ENCODE measurements around the gene HDGFL2. TPM values are rescaled to one million over a fixed set of nuclear protein-coding genes. Genes with fewer than 3 reads are reported as not detected.

Gene HDGFL2
- 27.8 TPM for total RNA-seq
- long read RNA-seq, transcript HDGFL2-208 (16 exons, 2,281 nt): major isoform, 90 of 152 reads
- long read RNA-seq, transcript HDGFL2-210 (16 exons, 2,255 nt): minor isoform, 18 of 152 reads
- long read RNA-seq, partial matches to known transcripts: 24 of 152 reads
- long read RNA-seq, other reads (novel, unspliced or antisense): 20 of 152 reads

GRCh38 chr19:4472174-4472974 is at the start of gene HDGFL2:
TSS of gene HDGFL2 (plus strand) at chr19:4472297. CDS start at chr19:4472351, 54 bp downstream.
- no peak for DNase-seq
- intact Hi-C loops (cut with DNase I): no loop called here
- no peak for ATAC-seq (ENCODE audit: poor library complexity)

- intact Hi-C loops (cut with DNase I): no loop called here
- ATAC-seq (ENCODE audit: poor library complexity): no peak
These were observed 48.5 kb upstream of the HDGFL2 start for GRCh38 chr19:4423416-4424126.

GRCh38 chr19:4425537-4425936 is 46.6 kb upstream of the HDGFL2 start:
- DNase-seq (no peak), ATAC-seq (ENCODE audit: poor library complexity) (no peak)
- intact Hi-C loops (cut with DNase I): no loop called here

More at GRCh38 chr19:4423416-4424126, 48.5 kb upstream of the HDGFL2 start:
- DNase-seq: no peak

GRCh38 chr19:4428326-4428975 is 43.6 kb upstream of the HDGFL2 start:
- intact Hi-C loops (cut with DNase I): no loop called here

GRCh38 chr19:4429256-4429655 is 42.8 kb upstream of the HDGFL2 start:
- intact Hi-C loops (cut with DNase I): no loop called here
- DNase-seq: no peak
- ATAC-seq (ENCODE audit: poor library complexity): no peak

More at GRCh38 chr19:4428326-4428975, 43.6 kb upstream of the HDGFL2 start:
- DNase-seq (no peak), ATAC-seq (ENCODE audit: poor library complexity) (no peak)

GRCh38 chr19:4429771-4430171 is 42.3 kb upstream of the HDGFL2 start:
- ATAC-seq (ENCODE audit: poor library complexity): no peak

GRCh38 chr19:4430760-4431159 is 41.3 kb upstream of the HDGFL2 start:
- intact Hi-C loops (cut with DNase I): no loop called here
- DNase-seq (no peak), ATAC-seq (ENCODE audit: poor library complexity) (no peak)

More at GRCh38 chr19:4429771-4430171, 42.3 kb upstream of the HDGFL2 start:
- DNase-seq: no peak
- intact Hi-C loops (cut with DNase I): no loop called here

GRCh38 chr19:4431296-4431695 is 40.8 kb upstream of the HDGFL2 start:
- DNase-seq (no peak), ATAC-seq (ENCODE audit: poor library complexity) (no peak)
- intact Hi-C loops (cut with DNase I): no loop called here

GRCh38 chr19:4431808-4432674 is 40.1 kb upstream of the HDGFL2 start:
- DNase-seq (no peak), ATAC-seq (ENCODE audit: poor library complexity) (peak; percentile 60)
- intact Hi-C loops (cut with DNase I): no loop called here

- ATAC-seq (ENCODE audit: poor library complexity): no peak
- intact Hi-C loops (cut with DNase I): no loop called here
- DNase-seq: no peak
These were observed 39.1 kb upstream of the HDGFL2 start for GRCh38 chr19:4432918-4433506.

- intact Hi-C loops (cut with DNase I): no loop called here
- ATAC-seq (ENCODE audit: poor library complexity): no peak
These were observed 37.7 kb upstream of the HDGFL2 start for GRCh38 chr19:4434391-4434790.

GRCh38 chr19:4436231-4436630 is 35.9 kb upstream of the HDGFL2 start:
- intact Hi-C loops (cut with DNase I): no loop called here
- ATAC-seq (ENCODE audit: poor library complexity) (no peak), DNase-seq (no peak)

More at GRCh38 chr19:4434391-4434790, 37.7 kb upstream of the HDGFL2 start:
- no peak for DNase-seq

GRCh38 chr19:4437103-4437502 is 35.0 kb upstream of the HDGFL2 start:
- no peak for DNase-seq
- intact Hi-C loops (cut with DNase I): no loop called here
- ATAC-seq (ENCODE audit: poor library complexity): no peak

- DNase-seq: no peak
- ATAC-seq (ENCODE audit: poor library complexity): no peak
- intact Hi-C loops (cut with DNase I): no loop called here
These were observed 32.9 kb upstream of the HDGFL2 start for GRCh38 chr19:4439243-4439642.

GRCh38 chr19:4441994-4442818 is 29.9 kb upstream of the HDGFL2 start:
- ATAC-seq (ENCODE audit: poor library complexity): no peak
- DNase-seq: no peak
- intact Hi-C loops (cut with DNase I): no loop called here

GRCh38 chr19:4442819-4443146 is 29.3 kb upstream of the HDGFL2 start:
- no peak for DNase-seq
- no peak for ATAC-seq (ENCODE audit: poor library complexity)
- intact Hi-C loops (cut with DNase I): no loop called here

GRCh38 chr19:4443188-4443587 is 28.9 kb upstream of the HDGFL2 start:
- no peak for ATAC-seq (ENCODE audit: poor library complexity)
- DNase-seq: no peak
- intact Hi-C loops (cut with DNase I): no loop called here

Measured in Right ventricle myocardium superior (tissue), 1 donor.